ENCODE measurements around the gene UROD.
"Not testable (repeated sequence)": the region's sequence is repeated elsewhere in the genome, so short reads cannot be mapped to it uniquely, and the experiment has no call there.

UROD gene

GRCh38 chr1:45038661-45039364 is 26.8 kb downstream of the UROD start:
- DNase-seq, result no peak

DNA sequence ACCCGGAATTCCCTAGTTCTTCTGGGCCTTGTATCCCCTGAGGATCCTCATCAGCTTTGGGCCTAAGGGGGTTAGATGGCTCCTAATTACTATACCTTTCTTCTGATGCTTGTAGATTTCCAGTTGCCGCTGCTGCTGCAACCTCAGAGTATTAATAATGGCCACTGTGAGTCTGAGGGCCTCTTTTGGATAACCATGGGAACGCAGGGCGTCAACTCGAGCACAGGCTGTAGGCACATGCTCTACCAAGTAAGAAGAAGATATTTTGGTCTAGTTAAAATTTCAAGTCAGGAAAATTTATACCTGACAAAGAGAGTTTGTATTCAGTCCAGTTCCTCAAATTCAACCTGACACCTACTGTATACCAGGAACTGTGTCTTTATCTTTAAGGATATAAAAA is 28.2 kb downstream of the UROD start:
- DNase-seq, result no peak

DNA sequence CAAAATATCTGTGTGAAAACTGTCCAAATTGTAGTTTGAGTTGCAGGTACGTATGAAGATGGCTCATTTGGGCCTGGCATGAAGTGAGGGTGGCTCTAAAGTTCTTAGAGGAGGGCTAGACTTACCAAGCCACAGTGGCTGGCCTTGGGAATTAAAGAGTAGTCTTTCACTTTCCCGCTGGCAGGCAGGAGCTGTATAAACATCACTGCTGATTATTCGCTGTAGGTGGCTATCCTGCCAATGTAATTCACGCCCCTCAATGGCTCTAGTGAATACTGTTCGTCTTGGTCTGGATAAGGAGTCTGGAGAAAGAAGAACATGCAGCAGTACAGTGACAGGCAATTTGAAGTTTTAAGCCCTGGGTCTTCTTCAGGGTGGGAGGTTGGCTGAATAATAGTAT is 31.0 kb downstream of the UROD start:
- DNase-seq, result no peak

DNA sequence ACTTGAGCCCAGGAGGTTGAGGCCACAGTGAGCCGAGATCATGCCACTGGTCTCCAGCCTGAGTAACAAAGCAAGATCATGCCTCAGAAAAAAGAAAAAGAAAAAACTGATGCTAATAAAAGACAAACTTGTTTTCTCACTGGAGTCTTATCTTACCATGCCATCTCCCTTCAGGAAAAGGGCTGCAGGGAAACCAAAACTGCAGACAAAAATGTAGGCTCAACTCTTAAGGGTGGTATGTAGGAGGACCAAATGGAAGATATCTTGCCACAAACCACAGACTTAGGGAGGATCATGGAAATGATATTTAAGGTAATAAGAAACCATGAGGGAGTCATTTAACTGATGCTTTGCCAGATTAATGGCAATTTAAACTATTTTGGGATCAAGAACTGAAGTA is 32.9 kb downstream of the UROD start:
- DNase-seq, result no peak

- DNase-seq, result no peak
Observed at GRCh38 chr1:45047032-45047431, 35.0 kb downstream of the UROD start.

DNA sequence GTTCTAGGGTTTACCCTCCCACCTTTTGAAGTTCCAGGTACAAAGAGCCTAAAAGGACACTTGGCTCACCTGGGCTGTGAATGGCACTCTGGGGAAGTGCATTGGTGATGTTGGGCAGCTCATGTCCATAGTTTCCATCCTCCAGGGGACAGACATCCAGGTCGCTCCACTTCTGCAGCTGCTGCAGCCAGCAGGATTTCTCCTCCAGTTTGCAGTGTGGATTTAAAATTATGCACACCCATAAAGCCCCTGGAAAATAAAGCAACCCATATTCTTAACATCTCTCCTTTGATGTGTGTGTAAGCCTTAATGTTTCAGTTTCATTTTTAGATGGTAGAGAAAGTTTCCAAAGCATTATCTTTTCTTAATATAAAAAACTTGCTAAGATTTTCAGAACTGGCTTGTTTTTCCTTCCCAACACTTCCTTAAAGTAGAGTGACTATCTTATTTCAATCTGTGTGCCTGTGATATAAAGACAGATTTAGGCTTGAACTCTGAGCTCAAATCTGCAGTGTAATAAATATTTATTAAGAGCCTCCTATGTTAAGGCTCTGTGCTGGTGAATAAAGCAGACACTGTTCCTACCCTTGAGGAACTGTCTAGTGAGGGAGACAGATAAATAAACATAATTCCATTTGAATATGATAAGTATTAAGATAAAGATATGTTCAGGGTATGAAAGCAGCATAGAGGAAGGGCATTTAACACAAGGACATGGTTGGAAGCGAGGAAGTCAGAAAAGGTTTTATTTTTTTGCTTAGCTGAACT is 39.1 kb downstream of the UROD start:
- DNase-seq, result no peak

DNA sequence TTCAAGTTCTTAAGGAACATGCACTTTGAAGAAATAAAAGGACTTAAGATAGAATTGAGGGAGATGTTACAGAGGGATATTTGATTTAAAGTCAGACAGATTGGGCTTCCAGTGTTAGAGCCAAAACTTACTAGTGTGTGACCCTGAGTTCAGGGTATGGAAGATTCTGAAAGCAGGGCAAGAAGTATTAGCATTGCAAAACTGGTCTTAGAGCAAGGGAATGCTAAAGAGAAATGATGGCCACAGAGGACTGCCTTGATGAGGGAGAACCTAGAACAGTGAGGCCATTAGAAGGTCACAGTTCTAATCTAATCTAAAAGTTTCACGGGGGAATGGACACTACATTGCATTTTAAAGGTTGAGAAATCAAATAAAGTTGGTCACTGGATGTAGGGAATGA is 45.5 kb downstream of the UROD start:
- no peak for DNase-seq

DNA sequence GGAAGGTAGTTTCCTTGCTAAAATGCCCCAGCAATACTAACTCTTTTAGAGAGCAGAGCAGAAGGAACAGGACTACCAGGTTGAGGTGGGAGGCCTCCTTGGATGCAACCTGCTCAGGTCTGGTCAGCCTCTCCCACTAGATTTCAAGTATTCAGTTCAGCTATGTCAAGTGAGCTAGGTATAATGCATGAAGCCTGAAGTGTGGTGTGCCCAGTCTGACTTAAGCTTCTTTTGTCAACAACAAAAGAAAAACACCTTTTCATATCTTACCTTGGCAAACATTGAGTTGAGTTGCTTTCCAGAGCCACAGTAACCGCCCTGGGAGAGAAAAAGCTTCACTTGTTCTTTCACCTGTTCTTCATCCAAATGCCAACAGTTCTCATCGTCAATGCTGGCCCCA is 47.8 kb downstream of the UROD start:
- DNase-seq, result no peak

GRCh38 chr1:45062463-45062862 is 50.4 kb downstream of the UROD start:
- DNase-seq, result not testable (repeated sequence)

DNA sequence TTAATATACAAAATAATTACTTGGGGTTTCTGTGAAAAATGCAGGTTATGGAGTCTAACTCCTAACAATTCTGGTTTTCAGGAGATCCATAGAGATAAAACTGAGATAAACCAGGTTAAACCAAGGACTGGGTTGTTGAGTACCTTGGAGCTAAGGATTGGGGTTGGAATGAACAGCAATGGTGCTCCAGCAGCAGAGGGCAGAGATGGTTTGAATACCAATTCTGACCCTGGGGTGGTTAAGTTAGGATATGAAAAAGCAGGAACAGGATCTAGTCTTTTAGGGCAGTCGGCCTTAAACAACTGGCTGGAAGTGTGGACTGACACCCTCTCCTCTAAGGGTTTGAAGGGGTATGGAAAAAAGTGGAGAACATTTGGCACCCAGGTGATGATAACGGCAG is 53.0 kb downstream of the UROD start:
- DNase-seq, result no peak

Measured in anterior cingulate cortex (tissue), 58 donors.